ENCODE measurements around the gene GAK.

GRCh38 chr4:974668-975067, 42.6 kb upstream of the GAK start:
- TF ChIP-seq CTCF (conservative IDR thresholded peaks at IDR 0.05; ENCODE audit: low read depth, low read length), result no peak
- TF ChIP-seq EZH2 (IDR thresholded peaks at IDR 0.05; ENCODE audit: low read length, unreplicated experiment), result no peak
